Loucy (cell line): ENCODE data around the gene RSRC1.

Source experiments
- H2AFZ ChIP-seq: fragments of 200-600 bp; sonication (generic); 2 replicates; pipeline ENCODE4 v1.6.0; 2016; ENCODE audit warnings: antibody characterized with exemption, mild to moderate bottlenecking, low read length, moderate library complexity
- H3F3A ChIP-seq: fragments of 200-600 bp; 2 replicates; pipeline ENCODE4 v1.6.0; 2016; ENCODE audit warnings: antibody characterized with exemption, low read depth, mild to moderate bottlenecking
- H3K27me3 ChIP-seq: fragments of 200-600 bp; sonication (generic); 2 replicates; pipeline ENCODE4 v1.6.1; 2014; ENCODE audit warnings: low read length, mild to moderate bottlenecking; ENCODE audit not compliant: insufficient read depth, poor library complexity, severe bottlenecking
- H3K36me3 ChIP-seq: fragments of 200-600 bp; sonication (generic); 2 replicates; pipeline ENCODE4 v1.6.1; 2016; ENCODE audit warnings: low read length; ENCODE audit not compliant: insufficient read depth
- H3K4me1 ChIP-seq: fragments of 200-600 bp; sonication (generic); 2 replicates; pipeline ENCODE4 v1.5.1; 2014; ENCODE audit warnings: low read length, mild to moderate bottlenecking; ENCODE audit not compliant: insufficient read depth, poor library complexity, severe bottlenecking
- H3K4me2 ChIP-seq: fragments of 200-600 bp; sonication (generic); 2 replicates; pipeline ENCODE4 v1.6.0; 2014; ENCODE audit warnings: antibody characterized with exemption, low read length, low read depth, mild to moderate bottlenecking; ENCODE audit not compliant: poor library complexity, severe bottlenecking
- H3K4me3 ChIP-seq: fragments of 200-600 bp; sonication (generic); 2 replicates; pipeline ENCODE4 v1.5.1; 2014; ENCODE audit warnings: low read length, mild to moderate bottlenecking, mixed read lengths; ENCODE audit not compliant: poor library complexity, severe bottlenecking
- H3K79me2 ChIP-seq: fragments of 200-600 bp; sonication (generic); 2 replicates; pipeline ENCODE4 v1.6.1; 2014; ENCODE audit warnings: low read length; ENCODE audit not compliant: insufficient read depth
- H3K9ac ChIP-seq: fragments of 200-600 bp; sonication (generic); 2 replicates; pipeline ENCODE4 v1.6.0; 2014; ENCODE audit warnings: mild to moderate bottlenecking, low read depth, low read length, moderate library complexity; ENCODE audit not compliant: poor library complexity, severe bottlenecking
- H3K9me2 ChIP-seq: fragments of 200-600 bp; sonication (generic); replicated peaks from 2 replicates; pipeline ENCODE4 v1.6.1; 2016; ENCODE audit warnings: low read depth, low read length, mixed read lengths
- H3K9me3 ChIP-seq: fragments of 200-600 bp; sonication (generic); 2 replicates; pipeline ENCODE4 v1.6.1; 2014; ENCODE audit warnings: mild to moderate bottlenecking, antibody characterized with exemption, low read length, low read depth; ENCODE audit not compliant: insufficient read depth
- H4K20me1 ChIP-seq: fragments of 200-600 bp; sonication (generic); 2 replicates; pipeline ENCODE4 v1.6.0; 2014; ENCODE audit warnings: antibody characterized with exemption, low read length, mild to moderate bottlenecking; ENCODE audit not compliant: insufficient read depth, poor library complexity, severe bottlenecking
- EZH2phosphoT487 ChIP-seq: fragments of 200-600 bp; IDR thresholded peaks from 2 replicates; pipeline ENCODE4 v1.6.1; 2018; ENCODE audit warnings: antibody characterized with exemption, mild to moderate bottlenecking, moderate library complexity, borderline replicate concordance
- TF ChIP-seq, protein P1 (sequence below): fragments of 200-600 bp; sonication (generic); conservative IDR thresholded peaks from 2 replicates; pipeline ENCODE4 v1.5.1; 2014; ENCODE audit warnings: mild to moderate bottlenecking, antibody characterized with exemption, low read length

RSRC1 gene

DNA sequence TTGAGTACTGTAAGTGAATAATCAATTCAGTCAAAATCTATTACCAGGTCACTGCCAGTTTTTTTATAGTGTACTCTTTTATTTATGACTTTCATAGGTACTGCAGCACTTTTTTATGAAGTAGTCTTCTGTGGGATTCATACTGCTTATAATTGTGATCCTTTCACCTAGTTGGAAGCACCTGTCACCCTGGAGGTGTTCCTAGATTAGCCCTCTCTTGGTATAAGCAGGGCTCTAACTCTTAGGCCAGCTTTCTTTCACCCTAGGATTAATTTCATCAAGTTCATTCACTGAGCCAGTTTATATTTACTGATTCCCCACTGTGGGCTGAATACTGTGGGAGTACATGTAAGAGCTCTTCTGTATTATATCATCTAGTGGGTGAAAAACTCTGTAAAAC is 395.2 kb downstream of the RSRC1 start:
- Histone ChIP-seq H3K4me1 (peaks cover 3% of the 10 kb centered on the region), H3K9me3 (no peaks in the 10 kb centered on the region), H3K36me3 (no peaks in the 10 kb centered on the region), H3K9me2 (no peaks in the 10 kb centered on the region), H3K4me3 (no peak overlapping the region), H3F3A (no peaks in the 10 kb centered on the region), H3K27me3 (no peaks in the 10 kb centered on the region), H4K20me1 (no peaks in the 10 kb centered on the region), H2AFZ (no peak overlapping the region), H3K9ac (no peak overlapping the region), H3K4me2 (no peak overlapping the region), H3K79me2 (no peaks in the 10 kb centered on the region)
- TF ChIP-seq, protein P1, sequence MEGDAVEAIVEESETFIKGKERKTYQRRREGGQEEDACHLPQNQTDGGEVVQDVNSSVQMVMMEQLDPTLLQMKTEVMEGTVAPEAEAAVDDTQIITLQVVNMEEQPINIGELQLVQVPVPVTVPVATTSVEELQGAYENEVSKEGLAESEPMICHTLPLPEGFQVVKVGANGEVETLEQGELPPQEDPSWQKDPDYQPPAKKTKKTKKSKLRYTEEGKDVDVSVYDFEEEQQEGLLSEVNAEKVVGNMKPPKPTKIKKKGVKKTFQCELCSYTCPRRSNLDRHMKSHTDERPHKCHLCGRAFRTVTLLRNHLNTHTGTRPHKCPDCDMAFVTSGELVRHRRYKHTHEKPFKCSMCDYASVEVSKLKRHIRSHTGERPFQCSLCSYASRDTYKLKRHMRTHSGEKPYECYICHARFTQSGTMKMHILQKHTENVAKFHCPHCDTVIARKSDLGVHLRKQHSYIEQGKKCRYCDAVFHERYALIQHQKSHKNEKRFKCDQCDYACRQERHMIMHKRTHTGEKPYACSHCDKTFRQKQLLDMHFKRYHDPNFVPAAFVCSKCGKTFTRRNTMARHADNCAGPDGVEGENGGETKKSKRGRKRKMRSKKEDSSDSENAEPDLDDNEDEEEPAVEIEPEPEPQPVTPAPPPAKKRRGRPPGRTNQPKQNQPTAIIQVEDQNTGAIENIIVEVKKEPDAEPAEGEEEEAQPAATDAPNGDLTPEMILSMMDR = no peak
- no peak for TF ChIP-seq EZH2phosphoT487

DNA sequence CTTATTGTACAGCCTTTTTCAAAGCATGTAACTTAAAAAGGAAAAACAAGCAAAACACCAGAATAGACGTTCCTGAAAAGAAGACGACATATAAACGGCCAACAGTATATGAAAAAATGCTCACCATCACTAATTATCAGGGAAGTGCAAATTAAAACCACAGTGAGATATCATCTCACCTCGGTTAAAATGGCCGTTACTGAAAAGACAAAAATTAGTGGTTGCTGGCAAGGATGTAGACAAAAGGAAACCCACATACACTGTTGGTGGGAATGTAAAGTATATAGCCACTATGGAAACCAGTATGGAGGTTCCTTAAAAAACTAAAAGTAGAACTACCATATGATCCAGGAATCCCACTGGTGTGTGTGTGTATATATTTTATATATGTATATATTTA is 396.6 kb downstream of the RSRC1 start:
- no peaks in the 10 kb centered on the region for H3K9me2 ChIP-seq
- H3K36me3 ChIP-seq = no peaks in the 10 kb centered on the region
- no peaks in the 10 kb centered on the region for H3F3A ChIP-seq
- H3K27me3 ChIP-seq = no peaks in the 10 kb centered on the region
- no peaks in the 10 kb centered on the region for H4K20me1 ChIP-seq
- TF ChIP-seq, protein P1 = no peak
- no peak for TF ChIP-seq EZH2phosphoT487
- H3K4me1 ChIP-seq = peaks cover 3% of the 10 kb centered on the region
- no peak overlapping the region for H3K4me3 ChIP-seq
- no peak overlapping the region for H3K4me2 ChIP-seq
- no peaks in the 10 kb centered on the region for H3K9me3 ChIP-seq
- H3K79me2 ChIP-seq = no peaks in the 10 kb centered on the region
- H2AFZ ChIP-seq = no peak overlapping the region
- no peak overlapping the region for H3K9ac ChIP-seq

DNA sequence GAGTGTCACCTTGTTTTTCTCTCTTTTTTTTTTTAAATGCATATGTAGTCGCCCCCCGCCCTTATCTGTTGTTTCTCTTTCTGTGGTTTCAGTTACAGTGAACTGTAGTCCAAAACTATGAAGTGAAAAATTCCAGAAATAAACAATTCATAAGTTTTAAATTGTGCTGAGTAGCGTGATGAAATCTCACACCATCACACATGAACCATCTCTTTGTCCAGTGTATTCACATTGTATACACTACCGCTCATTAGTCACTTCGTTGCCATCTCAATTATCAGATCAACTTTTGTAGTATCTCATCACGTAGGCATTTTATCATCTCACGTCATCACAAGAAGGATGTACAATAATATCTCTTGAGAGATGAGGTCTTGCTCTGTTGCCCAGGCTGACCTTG is 398.6 kb downstream of the RSRC1 start:
- Histone ChIP-seq H3K4me3 (no peak overlapping the region), H3K4me1 (peaks cover 3% of the 10 kb centered on the region), H3K79me2 (no peaks in the 10 kb centered on the region), H3F3A (no peaks in the 10 kb centered on the region), H2AFZ (no peak overlapping the region), H3K27me3 (no peaks in the 10 kb centered on the region), H3K9ac (no peak overlapping the region), H3K9me3 (no peaks in the 10 kb centered on the region), H4K20me1 (no peaks in the 10 kb centered on the region), H3K36me3 (no peaks in the 10 kb centered on the region), H3K4me2 (no peak overlapping the region), H3K9me2 (no peaks in the 10 kb centered on the region)
- TF ChIP-seq, protein P1 = no peak
- TF ChIP-seq EZH2phosphoT487 = no peak
